SK-N-SH treated with all-trans-retinoic acid at 6 μM for 48 hours (cell line): ENCODE results near the gene GHITM.
"Not testable (repeated sequence)": the region's sequence is repeated elsewhere in the genome, so short reads cannot be mapped to it uniquely, and the experiment has no call there.

ENCODE experiments used
- ATAC-seq: fragments of 200-7000 bp; cut with Tn5 transposase; 3 replicates; pipeline ENCODE4 v1.9.1; 2020; ENCODE audit warnings: mild to moderate bottlenecking, moderate library complexity
- BACH2 ChIP-seq: fragments of 250-450 bp; sonication (Bioruptor Pico); IDR thresholded peaks from 2 replicates; pipeline ENCODE4 v1.9.0; 2021; ENCODE audit warnings: mild to moderate bottlenecking, borderline replicate concordance
- CSDC2 ChIP-seq: fragments of 250-450 bp; sonication (Bioruptor Pico); IDR thresholded peaks from 2 replicates; pipeline ENCODE4 v1.5.0; 2020; ENCODE audit warnings: mild to moderate bottlenecking, moderate library complexity
- ESRRG ChIP-seq: fragments of 250-450 bp; sonication (Bioruptor Pico); IDR thresholded peaks from 2 replicates; pipeline ENCODE4 v1.6.1; 2021; ENCODE audit warnings: mild to moderate bottlenecking
- GLIS3 ChIP-seq: fragments of 250-450 bp; sonication (Bioruptor Pico); IDR thresholded peaks from 2 replicates; pipeline ENCODE4 v1.5.0; 2020; ENCODE audit warnings: mild to moderate bottlenecking, moderate library complexity
- ISL1 ChIP-seq: fragments of 250-450 bp; sonication (Bioruptor Pico); IDR thresholded peaks from 2 replicates; pipeline ENCODE4 v2.1.2; 2022; ENCODE audit warnings: mild to moderate bottlenecking, moderate library complexity
- SNAI2 ChIP-seq: fragments of 250-450 bp; sonication (Bioruptor Pico); IDR thresholded peaks from 2 replicates; pipeline ENCODE4 v1.5.0; 2020; ENCODE audit warnings: mild to moderate bottlenecking, moderate library complexity
- ZC3H10 ChIP-seq: fragments of 250-450 bp; sonication (Bioruptor Pico); IDR thresholded peaks from 2 replicates; pipeline ENCODE4 v1.5.1; 2021; ENCODE audit warnings: mild to moderate bottlenecking, moderate library complexity
- ZFP3 ChIP-seq: fragments of 250-450 bp; sonication (Bioruptor Pico); IDR thresholded peaks from 2 replicates; pipeline ENCODE4 v1.5.0; 2020; ENCODE audit warnings: mild to moderate bottlenecking, moderate library complexity
- ZFP30 ChIP-seq: fragments of 450-650 bp; formaldehyde crosslinking; IDR thresholded peaks from 2 replicates; pipeline ENCODE4 v1.5.0; 2022; ENCODE audit warnings: mild to moderate bottlenecking, moderate library complexity
- ZNF565 ChIP-seq: fragments of 450-650 bp; formaldehyde crosslinking; conservative IDR thresholded peaks from 2 replicates; pipeline ENCODE4 v1.5.0; 2020; ENCODE audit warnings: low read depth, mild to moderate bottlenecking, moderate library complexity
- ZNF70 ChIP-seq: fragments of 450-650 bp; formaldehyde crosslinking; IDR thresholded peaks from 2 replicates; pipeline ENCODE4 v1.5.0; 2020; ENCODE audit warnings: mild to moderate bottlenecking, moderate library complexity
- ZNF8 ChIP-seq: fragments of 450-650 bp; formaldehyde crosslinking; IDR thresholded peaks from 2 replicates; pipeline ENCODE4 v1.5.0; 2020; ENCODE audit warnings: mild to moderate bottlenecking, moderate library complexity
- TF ChIP-seq, protein P1 (sequence below): fragments of 250-450 bp; sonication (Bioruptor Pico); IDR thresholded peaks from 2 replicates; pipeline ENCODE4 v1.5.0; 2020; ENCODE audit warnings: mild to moderate bottlenecking, moderate library complexity
- TF ChIP-seq, protein P2 (sequence below): fragments of 250-450 bp; sonication (Bioruptor Pico); IDR thresholded peaks from 2 replicates; pipeline ENCODE4 v1.8.0; 2020; ENCODE audit warnings: mild to moderate bottlenecking, moderate library complexity, borderline replicate concordance
- TF ChIP-seq, protein P3 (sequence below): fragments of 250-450 bp; sonication (Bioruptor Pico); IDR thresholded peaks from 2 replicates; pipeline ENCODE4 v1.5.1; 2020; ENCODE audit warnings: low read depth, mild to moderate bottlenecking, moderate library complexity

GHITM gene

DNA sequence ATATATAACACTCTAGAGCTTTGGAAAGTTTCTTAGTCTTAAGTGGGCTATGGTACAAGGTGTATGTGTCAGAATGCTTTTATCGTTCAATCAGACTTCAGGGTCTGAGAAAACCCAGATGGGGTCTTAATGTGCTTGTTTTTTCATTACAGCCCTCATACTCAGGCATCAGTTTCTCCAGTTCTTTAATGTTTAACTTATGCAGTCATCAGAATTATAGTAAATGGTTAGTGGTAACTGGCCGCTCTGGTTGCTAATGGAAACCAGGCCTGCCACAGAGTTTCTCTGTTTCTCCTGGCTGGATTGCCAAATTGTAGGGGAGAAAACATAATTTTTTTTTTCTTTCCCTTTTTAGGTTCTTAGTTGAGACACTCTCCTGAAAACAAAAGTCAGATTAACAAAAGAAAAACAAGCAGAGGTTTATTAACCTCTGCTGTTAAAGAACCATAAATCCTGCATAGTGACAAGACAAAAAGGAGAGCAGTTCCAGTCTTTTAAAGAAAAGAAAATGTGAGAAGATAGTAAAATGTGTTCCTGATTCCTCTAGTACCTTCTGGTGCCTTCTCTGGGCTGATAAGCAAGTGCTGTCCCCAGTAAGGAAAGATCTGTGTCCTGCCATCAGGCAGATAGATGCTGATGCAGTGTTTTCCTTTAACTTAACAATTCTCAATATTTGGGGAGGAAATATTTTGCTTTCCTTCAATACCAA, 21.5 kb upstream of the GHITM start:
- TF ChIP-seq, protein P1, sequence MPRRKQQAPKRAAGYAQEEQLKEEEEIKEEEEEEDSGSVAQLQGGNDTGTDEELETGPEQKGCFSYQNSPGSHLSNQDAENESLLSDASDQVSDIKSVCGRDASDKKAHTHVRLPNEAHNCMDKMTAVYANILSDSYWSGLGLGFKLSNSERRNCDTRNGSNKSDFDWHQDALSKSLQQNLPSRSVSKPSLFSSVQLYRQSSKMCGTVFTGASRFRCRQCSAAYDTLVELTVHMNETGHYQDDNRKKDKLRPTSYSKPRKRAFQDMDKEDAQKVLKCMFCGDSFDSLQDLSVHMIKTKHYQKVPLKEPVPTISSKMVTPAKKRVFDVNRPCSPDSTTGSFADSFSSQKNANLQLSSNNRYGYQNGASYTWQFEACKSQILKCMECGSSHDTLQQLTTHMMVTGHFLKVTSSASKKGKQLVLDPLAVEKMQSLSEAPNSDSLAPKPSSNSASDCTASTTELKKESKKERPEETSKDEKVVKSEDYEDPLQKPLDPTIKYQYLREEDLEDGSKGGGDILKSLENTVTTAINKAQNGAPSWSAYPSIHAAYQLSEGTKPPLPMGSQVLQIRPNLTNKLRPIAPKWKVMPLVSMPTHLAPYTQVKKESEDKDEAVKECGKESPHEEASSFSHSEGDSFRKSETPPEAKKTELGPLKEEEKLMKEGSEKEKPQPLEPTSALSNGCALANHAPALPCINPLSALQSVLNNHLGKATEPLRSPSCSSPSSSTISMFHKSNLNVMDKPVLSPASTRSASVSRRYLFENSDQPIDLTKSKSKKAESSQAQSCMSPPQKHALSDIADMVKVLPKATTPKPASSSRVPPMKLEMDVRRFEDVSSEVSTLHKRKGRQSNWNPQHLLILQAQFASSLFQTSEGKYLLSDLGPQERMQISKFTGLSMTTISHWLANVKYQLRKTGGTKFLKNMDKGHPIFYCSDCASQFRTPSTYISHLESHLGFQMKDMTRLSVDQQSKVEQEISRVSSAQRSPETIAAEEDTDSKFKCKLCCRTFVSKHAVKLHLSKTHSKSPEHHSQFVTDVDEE = no peak
- no peak for TF ChIP-seq ZC3H10 (CRISPR knock-in tag)
- no peak for TF ChIP-seq ESRRG
- no peak for TF ChIP-seq ZNF8 (CRISPR knock-in tag)
- TF ChIP-seq ISL1 (CRISPR knock-in tag) = no peak
- TF ChIP-seq, all 23 proteins: peak for 0
- no peak for ATAC-seq

- ATAC-seq = no peak
- TF ChIP-seq, protein P1 = no peak
- TF ChIP-seq, protein P2, sequence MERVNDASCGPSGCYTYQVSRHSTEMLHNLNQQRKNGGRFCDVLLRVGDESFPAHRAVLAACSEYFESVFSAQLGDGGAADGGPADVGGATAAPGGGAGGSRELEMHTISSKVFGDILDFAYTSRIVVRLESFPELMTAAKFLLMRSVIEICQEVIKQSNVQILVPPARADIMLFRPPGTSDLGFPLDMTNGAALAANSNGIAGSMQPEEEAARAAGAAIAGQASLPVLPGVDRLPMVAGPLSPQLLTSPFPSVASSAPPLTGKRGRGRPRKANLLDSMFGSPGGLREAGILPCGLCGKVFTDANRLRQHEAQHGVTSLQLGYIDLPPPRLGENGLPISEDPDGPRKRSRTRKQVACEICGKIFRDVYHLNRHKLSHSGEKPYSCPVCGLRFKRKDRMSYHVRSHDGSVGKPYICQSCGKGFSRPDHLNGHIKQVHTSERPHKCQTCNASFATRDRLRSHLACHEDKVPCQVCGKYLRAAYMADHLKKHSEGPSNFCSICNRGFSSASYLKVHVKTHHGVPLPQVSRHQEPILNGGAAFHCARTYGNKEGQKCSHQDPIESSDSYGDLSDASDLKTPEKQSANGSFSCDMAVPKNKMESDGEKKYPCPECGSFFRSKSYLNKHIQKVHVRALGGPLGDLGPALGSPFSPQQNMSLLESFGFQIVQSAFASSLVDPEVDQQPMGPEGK (CRISPR knock-in tag) = no peak
Observed at GRCh38 chr10:84118395-84119006, 20.8 kb upstream of the GHITM start.

- TF ChIP-seq ZFP30 (CRISPR knock-in tag) = no peak
- TF ChIP-seq GLIS3 = no peak
- TF ChIP-seq ESRRG = no peak
- TF ChIP-seq BACH2 (CRISPR knock-in tag) = no peak
- TF ChIP-seq CSDC2 (CRISPR knock-in tag) = no peak
- no peak for ATAC-seq
Observed at GRCh38 chr10:84123362-84123761, 15.9 kb upstream of the GHITM start.

GRCh38 chr10:84125910-84126784, 13.2 kb upstream of the GHITM start:
- ATAC-seq = not testable (repeated sequence)

DNA sequence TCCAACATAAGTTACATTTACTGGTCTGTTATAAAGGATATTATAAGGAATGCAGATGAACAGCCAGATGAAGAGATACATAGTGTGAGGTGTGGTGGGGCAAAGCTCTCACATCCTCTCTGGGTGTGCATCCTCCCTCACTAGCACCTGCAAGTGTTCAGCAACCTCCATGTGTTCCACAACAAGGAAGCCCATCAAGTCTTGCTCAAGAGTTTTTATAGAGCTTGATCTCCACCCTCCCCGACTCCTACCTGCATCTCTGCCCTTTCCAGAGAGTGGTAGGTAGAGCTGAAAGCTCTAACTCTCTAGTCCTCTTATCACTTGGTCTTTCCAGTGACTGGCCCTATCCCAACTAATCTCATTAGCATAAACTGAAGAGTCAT, 12.5 kb upstream of the GHITM start:
- no peak for ATAC-seq
- TF ChIP-seq ZC3H10 (CRISPR knock-in tag) (no peak), ZNF565 (CRISPR knock-in tag) (no peak), SNAI2 (CRISPR knock-in tag) (no peak), ISL1 (CRISPR knock-in tag) (no peak), ZNF70 (CRISPR knock-in tag) (no peak), ZFP3 (no peak), BACH2 (CRISPR knock-in tag) (no peak), ZNF8 (CRISPR knock-in tag) (no peak), GLIS3 (no peak)
- TF ChIP-seq, protein P3, sequence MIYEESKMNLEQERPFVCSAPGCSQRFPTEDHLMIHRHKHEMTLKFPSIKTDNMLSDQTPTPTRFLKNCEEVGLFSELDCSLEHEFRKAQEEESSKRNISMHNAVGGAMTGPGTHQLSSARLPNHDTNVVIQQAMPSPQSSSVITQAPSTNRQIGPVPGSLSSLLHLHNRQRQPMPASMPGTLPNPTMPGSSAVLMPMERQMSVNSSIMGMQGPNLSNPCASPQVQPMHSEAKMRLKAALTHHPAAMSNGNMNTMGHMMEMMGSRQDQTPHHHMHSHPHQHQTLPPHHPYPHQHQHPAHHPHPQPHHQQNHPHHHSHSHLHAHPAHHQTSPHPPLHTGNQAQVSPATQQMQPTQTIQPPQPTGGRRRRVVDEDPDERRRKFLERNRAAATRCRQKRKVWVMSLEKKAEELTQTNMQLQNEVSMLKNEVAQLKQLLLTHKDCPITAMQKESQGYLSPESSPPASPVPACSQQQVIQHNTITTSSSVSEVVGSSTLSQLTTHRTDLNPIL = no peak
- TF ChIP-seq, protein P2 (CRISPR knock-in tag) = no peak
- TF ChIP-seq, protein P1 = no peak
